Thymus (tissue), 11 donors: ENCODE measurements around the gene APOO. TPM values are rescaled to one million over a fixed set of nuclear protein-coding genes. Genes with fewer than 3 reads are reported as not detected.
"Not testable (repeated sequence)": the region's sequence is repeated elsewhere in the genome, so short reads cannot be mapped to it uniquely, and the experiment has no call there.

Experiments
- DNase-seq, 9 donors: peaks; one replicate each; pipeline ENCODE4 v3.0.0-alpha.2; 2013; ENCODE audit warnings: low spot score in 9 of 9, low read depth in 6 of 9, missing footprints in 1 of 9
- H3K27ac ChIP-seq, 2 donors: one replicate each; pipeline ENCODE4 v1.5.1; 2013; ENCODE audit warnings: control low read depth in 1 of 2, low read depth in 1 of 2, low read length in 1 of 2, mild to moderate bottlenecking in 1 of 2, moderate library complexity in 1 of 2
- H3K27me3 ChIP-seq, 2 donors: one replicate each; pipeline ENCODE4 v1.5.1; 2013; ENCODE audit warnings: low read length in 1 of 2; ENCODE audit not compliant: control insufficient read depth in 2 of 2, insufficient read depth in 1 of 2
- H3K36me3 ChIP-seq, 2 donors: one replicate each; pipeline ENCODE4 v1.5.1; 2013; ENCODE audit warnings: low read length in 1 of 2, mild to moderate bottlenecking in 1 of 2, moderate library complexity in 1 of 2; ENCODE audit not compliant: control insufficient read depth in 2 of 2, insufficient read depth in 2 of 2
- H3K4me1 ChIP-seq, 2 donors: one replicate each; pipeline ENCODE4 v1.5.1; 2013; ENCODE audit warnings: low read length in 2 of 2; ENCODE audit not compliant: control insufficient read depth in 2 of 2, insufficient read depth in 2 of 2
- H3K4me3 ChIP-seq, 2 donors: one replicate each; pipeline ENCODE4 v1.5.1; 2013; ENCODE audit warnings: low read length in 2 of 2, control low read depth in 1 of 2, mild to moderate bottlenecking in 1 of 2
- H3K9me3 ChIP-seq, 2 donors: one replicate each; pipeline ENCODE4 v1.5.1; 2013; ENCODE audit warnings: low read length in 1 of 2, mild to moderate bottlenecking in 1 of 2; ENCODE audit not compliant: control insufficient read depth in 2 of 2, insufficient read depth in 1 of 2
- WGBS: extraction: QIAGEN DNeasy Blood & Tissue Kit; methylation state at CpG from one replicate; pipeline ENCODE4 v1.1.7; 2013; 5-methylcytosine and 5-hydroxymethylcytosine counted together
- polyA plus RNA-seq: library from polyadenylated mRNA; stranded (reverse); fragments of 200-250 nt; gene quantifications from one replicate; pipeline ENCODE4 v1.2.3, GENCODE V29; 2013
- total RNA-seq: library from RNA; stranded (reverse); fragments of 120-200 nt; gene quantifications from one replicate; pipeline ENCODE4 v1.2.4, GENCODE V29; 2013
- donor health status: healthy.

APOO gene
- total and polyA plus RNA-seq, 2 donors: 16.6 to 24.6 TPM

- 97% methylated on average over 7 of the region's 7 CpGs for WGBS
- H3K4me1 ChIP-seq, H3K4me3 ChIP-seq, H3K27me3 ChIP-seq, H3K9me3 ChIP-seq, H3K36me3 ChIP-seq, H3K27ac ChIP-seq, DNase-seq: not testable (repeated sequence)
Observed at GRCh38 chrX:23859238-23859637, 48.5 kb downstream of the APOO start.

GRCh38 chrX:23857935-23858334 is 49.8 kb downstream of the APOO start:
- no peak for DNase-seq
- WGBS: 100% methylated on average over 5 of the region's 5 CpGs
- no peaks in the 10 kb centered on the region for H3K9me3 ChIP-seq
- no peaks in the 10 kb centered on the region for H3K36me3 ChIP-seq
- H3K27me3 ChIP-seq: no peaks in the 10 kb centered on the region
- no peak overlapping the region for H3K4me3 ChIP-seq
- H3K27ac ChIP-seq: no peak overlapping the region
- no peaks in the 10 kb centered on the region for H3K4me1 ChIP-seq

- H3K4me3 ChIP-seq: no peak overlapping the region
- H3K9me3 ChIP-seq: no peaks in the 10 kb centered on the region
- no peak overlapping the region for H3K27ac ChIP-seq
- no peaks in the 10 kb centered on the region for H3K4me1 ChIP-seq
- no peaks in the 10 kb centered on the region for H3K36me3 ChIP-seq
- no peak for DNase-seq
- H3K27me3 ChIP-seq: no peaks in the 10 kb centered on the region
Observed at GRCh38 chrX:23857363-23857762, 50.4 kb downstream of the APOO start.

- Histone ChIP-seq H3K27me3 (no peaks in the 10 kb centered on the region), H3K27ac (no peak overlapping the region), H3K9me3 (no peaks in the 10 kb centered on the region), H3K4me1 (no peaks in the 10 kb centered on the region), H3K4me3 (no peak overlapping the region), H3K36me3 (no peaks in the 10 kb centered on the region)
- over 99% methylated on average over 4 of the region's 4 CpGs for WGBS
- no peak for DNase-seq
Observed at GRCh38 chrX:23855569-23855968, 52.2 kb downstream of the APOO start.

- no peak for DNase-seq
- Histone ChIP-seq H3K4me3 (no peak overlapping the region), H3K27ac (no peak overlapping the region), H3K9me3 (no peaks in the 10 kb centered on the region), H3K36me3 (no peaks in the 10 kb centered on the region), H3K27me3 (no peaks in the 10 kb centered on the region), H3K4me1 (no peaks in the 10 kb centered on the region)
- WGBS: 97% methylated on average over 3 of the region's 3 CpGs
Observed at GRCh38 chrX:23854945-23855344, 52.8 kb downstream of the APOO start.

GRCh38 chrX:23854122-23854521 is 53.6 kb downstream of the APOO start:
- no peaks in the 10 kb centered on the region for H3K4me1 ChIP-seq
- H3K27me3 ChIP-seq: no peaks in the 10 kb centered on the region
- no peaks in the 10 kb centered on the region for H3K36me3 ChIP-seq
- WGBS: 96% methylated on average over 4 of the region's 4 CpGs
- no peaks in the 10 kb centered on the region for H3K9me3 ChIP-seq
- no peak overlapping the region for H3K27ac ChIP-seq
- H3K4me3 ChIP-seq: no peak overlapping the region
- DNase-seq: no peak

- 95% methylated on average over 2 of the region's 2 CpGs for WGBS
- no peaks in the 10 kb centered on the region for H3K36me3 ChIP-seq
Observed at GRCh38 chrX:23851544-23851943, 56.2 kb downstream of the APOO start.

GRCh38 chrX:23849241-23849640 is 58.5 kb downstream of the APOO start:
- H3K36me3 ChIP-seq: no peaks in the 10 kb centered on the region
- H3K4me3 ChIP-seq: no peak overlapping the region
- H3K27ac ChIP-seq: no peak overlapping the region
- H3K4me1 ChIP-seq: no peaks in the 10 kb centered on the region
- H3K27me3 ChIP-seq: no peaks in the 10 kb centered on the region
- 99% methylated on average over 5 of the region's 5 CpGs for WGBS
- H3K9me3 ChIP-seq: no peaks in the 10 kb centered on the region
- DNase-seq: no peak

More at GRCh38 chrX:23851544-23851943, 56.2 kb downstream of the APOO start:
- Histone ChIP-seq H3K4me3 (no peak overlapping the region), H3K4me1 (no peaks in the 10 kb centered on the region), H3K9me3 (no peaks in the 10 kb centered on the region), H3K27me3 (no peaks in the 10 kb centered on the region), H3K27ac (no peak overlapping the region)
- no peak for DNase-seq

GRCh38 chrX:23845351-23845817 is 62.4 kb downstream of the APOO start:
- Histone ChIP-seq H3K4me3 (no peak overlapping the region), H3K27me3 (no peaks in the 10 kb centered on the region), H3K4me1 (no peaks in the 10 kb centered on the region), H3K27ac (peak overlapping the region in 1 of 2 donors; percentile 0), H3K9me3 (no peaks in the 10 kb centered on the region), H3K36me3 (no peaks in the 10 kb centered on the region)
- DNase-seq: no peak
- 78% methylated on average over 3 of the region's 3 CpGs for WGBS
